Activated naive CD4-positive, alpha-beta T cell treated with anti-CD3 and anti-CD28 coated beads for 36 hours (primary cell): ENCODE data around the gene RAB9A. TPM values are rescaled to one million over a fixed set of nuclear protein-coding genes. Genes with fewer than 3 reads are reported as not detected.

Source experiments
- CTCF ChIA-PET: fragments of 350-600 bp; sonication (Branson Sonifier 250); formaldehyde crosslinking; loops from one replicate; lab custom pipeline; 2021; ENCODE audit warnings: antibody characterized with exemption; lab: Charles Lee
- DNase-seq: peaks from one replicate; pipeline ENCODE4 v3.0.0-alpha.2; 2020
- H3K27ac Mint-ChIP-seq: one replicate; pipeline ENCODE4 v1.8.0; 2021; ENCODE audit warnings: mild to moderate bottlenecking, mixed read lengths
- H3K27me3 Mint-ChIP-seq: one replicate; pipeline ENCODE4 v1.8.0; 2021; ENCODE audit warnings: low read depth, mixed read lengths
- H3K36me3 Mint-ChIP-seq: one replicate; pipeline ENCODE4 v1.8.0; 2021; ENCODE audit warnings: low read depth, mixed read lengths
- H3K4me1 Mint-ChIP-seq: one replicate; pipeline ENCODE4 v1.8.0; 2021; ENCODE audit warnings: low read depth, mixed read lengths
- H3K4me3 Mint-ChIP-seq: one replicate; pipeline ENCODE4 v1.8.0; 2021; ENCODE audit warnings: mild to moderate bottlenecking, moderate library complexity, mixed read lengths
- H3K9me3 Mint-ChIP-seq: one replicate; pipeline ENCODE4 v1.8.0; 2021; ENCODE audit warnings: mixed read lengths
- intact Hi-C: fragments of 100-400 bp; cut with micrococcal nuclease; formaldehyde crosslinking; loops from one replicate; pipeline ENCODE4 v1.15.1; 2023
- total RNA-seq, 2 experiments: library from RNA; stranded (reverse); gene quantifications; one replicate each; pipeline ENCODE4 v1.2.3, GENCODE V29; 2021

Gene RAB9A
- total RNA-seq, 2 experiments from 2014 or later = 22.8 to 23.3 TPM

GRCh38 chrX:13733506-13733905, 44.6 kb downstream of the RAB9A start:
- Mint-ChIP-seq H3K27me3 (no peaks in the 10 kb centered on the region), H3K4me3 (peak overlapping the region; percentile 95), H3K9me3 (peaks cover 2% of the 10 kb centered on the region), H3K36me3 (peaks cover 38% of the 10 kb centered on the region), H3K4me1 (peaks cover 47% of the 10 kb centered on the region), H3K27ac (peak overlapping the region; percentile 92)
- intact Hi-C loops = loop anchor here (2.0 to 10.0 kb wide), 2 partner anchors 15 to 1141 kb away; partner anchors contain the start of genes FANCB and MOSPD2
- DNase-seq = no peak
- CTCF ChIA-PET = interaction anchor here (0.8 to 1.1 kb wide), 2 partner anchors 12 to 36 kb away, joined by 3 to 5 read pairs; no protein-coding TSS in a partner anchor

GRCh38 chrX:13734278-13735172, 45.6 kb downstream of the RAB9A start, which contains the start of the genes OFD1 and TRAPPC2:
Gene OFD1, plus strand, starts transcription at chrX:13734748. Its CDS starts 324 bp downstream, at chrX:13735072.
Gene TRAPPC2, minus strand, starts transcription at chrX:13734620. Its CDS starts 14,657 bp downstream, at chrX:13719963.
- H3K27me3 Mint-ChIP-seq = no peaks in the 10 kb centered on the region
- intact Hi-C loops = loop anchor here (1.0 to 10.0 kb wide), 9 partner anchors 8 to 1601 kb away; partner anchors contain the start of genes FANCB, MOSPD2, PIGA and TCEANC
- H3K27ac Mint-ChIP-seq = peak within 1 kb of the TSS; percentile 92
- H3K4me3 Mint-ChIP-seq = peak within 1 kb of the TSS; percentile 95
- peaks cover 2% of the 10 kb centered on the region for H3K9me3 Mint-ChIP-seq
- DNase-seq = peak; percentile 92
- CTCF ChIA-PET = interaction anchor here (0.9 to 2.7 kb wide), 4 partner anchors 11 to 295 kb away, joined by 3 to 8 read pairs (median 4); partner anchors contain the start of gene GEMIN8
- peaks cover 29% of the 10 kb centered on the region for H3K36me3 Mint-ChIP-seq
- peaks cover 43% of the 10 kb centered on the region for H3K4me1 Mint-ChIP-seq

GRCh38 chrX:13741695-13742094, 52.8 kb downstream of the RAB9A start:
- intact Hi-C loops = loop anchor here (1.0 to 5.0 kb wide), 8 partner anchors 7 to 1417 kb away; partner anchors contain the start of genes OFD1, RAB9A, TCEANC and TRAPPC2

DNA sequence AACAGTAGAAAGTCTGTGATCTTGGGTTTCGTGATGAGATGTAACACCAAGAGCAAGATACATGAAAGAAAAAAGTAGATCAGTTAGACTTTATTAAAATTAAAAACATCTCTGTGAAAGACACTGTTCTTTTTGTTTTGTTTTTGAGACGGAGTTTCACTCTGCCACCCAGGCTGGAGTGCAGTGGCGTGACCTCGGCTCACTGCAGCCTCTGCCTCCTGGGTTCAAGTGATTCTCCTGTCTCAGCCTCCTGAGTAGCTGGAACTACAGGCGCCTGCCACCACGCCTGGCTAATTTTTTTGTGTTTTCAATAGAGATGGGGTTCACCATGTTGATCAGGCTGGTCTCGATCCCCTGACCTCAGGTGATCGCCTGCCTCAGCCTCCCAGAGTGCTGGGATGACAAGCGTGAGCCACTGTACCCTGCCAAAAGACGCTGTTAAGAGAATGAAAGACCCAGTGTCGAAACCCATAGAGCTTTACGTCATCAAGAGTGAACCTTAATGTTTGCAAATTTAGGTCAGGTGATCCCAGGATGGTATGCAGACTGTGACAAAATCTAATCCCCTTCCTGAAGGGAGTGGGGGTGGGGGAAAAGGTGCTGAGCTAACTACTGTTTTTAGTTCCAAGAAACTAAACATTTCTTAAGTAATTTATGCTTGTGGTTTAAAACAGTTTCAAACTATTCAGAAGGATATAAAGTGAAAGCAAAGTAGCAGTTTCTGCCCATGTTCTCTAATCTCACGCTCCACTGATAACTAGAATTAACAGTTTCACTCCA, 53.7 kb downstream of the RAB9A start:
- intact Hi-C loops = loop anchor here (1.0 to 5.0 kb wide), 11 partner anchors 8 to 1416 kb away; partner anchors contain the start of genes OFD1, RAB9A, TCEANC and TRAPPC2
- peak; percentile 75 for DNase-seq
- peak overlapping the region; percentile 85 for H3K27ac Mint-ChIP-seq
- peak overlapping the region; percentile 58 for H3K4me3 Mint-ChIP-seq
- no peaks in the 10 kb centered on the region for H3K27me3 Mint-ChIP-seq
- peaks cover 14% of the 10 kb centered on the region for H3K36me3 Mint-ChIP-seq
- CTCF ChIA-PET = no interaction called here
- H3K4me1 Mint-ChIP-seq = peaks cover 31% of the 10 kb centered on the region
- no peaks in the 10 kb centered on the region for H3K9me3 Mint-ChIP-seq

More at GRCh38 chrX:13741695-13742094, 52.8 kb downstream of the RAB9A start:
- Mint-ChIP-seq H3K27ac (peak overlapping the region; percentile 59), H3K9me3 (no peaks in the 10 kb centered on the region), H3K4me1 (peaks cover 32% of the 10 kb centered on the region), H3K36me3 (peaks cover 11% of the 10 kb centered on the region), H3K27me3 (no peaks in the 10 kb centered on the region), H3K4me3 (no peak overlapping the region)
- no peak for DNase-seq
- CTCF ChIA-PET = no interaction called here

- CTCF ChIA-PET = interaction anchor here (1.5 kb wide), 1 partner anchor 10 kb away, joined by 4 read pairs; no protein-coding TSS in a partner anchor
- no peaks in the 10 kb centered on the region for H3K9me3 Mint-ChIP-seq
- H3K4me1 Mint-ChIP-seq = peaks cover 27% of the 10 kb centered on the region
- no peak overlapping the region for H3K4me3 Mint-ChIP-seq
- peaks cover 19% of the 10 kb centered on the region for H3K36me3 Mint-ChIP-seq
- no peaks in the 10 kb centered on the region for H3K27me3 Mint-ChIP-seq
- intact Hi-C loops = loop anchor here (1.0 kb wide), 1 partner anchor 90 kb away; no protein-coding TSS in a partner anchor
- DNase-seq = peak; percentile 49
- H3K27ac Mint-ChIP-seq = no peak overlapping the region
Measured at GRCh38 chrX:13747836-13748235, 58.9 kb downstream of the RAB9A start.

- no peak overlapping the region for H3K4me3 Mint-ChIP-seq
- intact Hi-C loops = loop anchor here (1.0 kb wide), 1 partner anchor 90 kb away; no protein-coding TSS in a partner anchor
- H3K9me3 Mint-ChIP-seq = no peaks in the 10 kb centered on the region
- no peak for DNase-seq
- CTCF ChIA-PET = no interaction called here
- no peak overlapping the region for H3K27ac Mint-ChIP-seq
- no peaks in the 10 kb centered on the region for H3K27me3 Mint-ChIP-seq
- peaks cover 23% of the 10 kb centered on the region for H3K36me3 Mint-ChIP-seq
- peaks cover 27% of the 10 kb centered on the region for H3K4me1 Mint-ChIP-seq
Measured at GRCh38 chrX:13748486-13748885, 59.6 kb downstream of the RAB9A start.

- no peak for DNase-seq
- CTCF ChIA-PET = interaction anchor here (0.7 to 2.1 kb wide), 3 partner anchors 13 to 282 kb away, joined by 3 to 10 read pairs (median 7); no protein-coding TSS in a partner anchor
- H3K9me3 Mint-ChIP-seq = no peaks in the 10 kb centered on the region
- H3K27ac Mint-ChIP-seq = no peak overlapping the region
- peaks cover 23% of the 10 kb centered on the region for H3K36me3 Mint-ChIP-seq
- H3K4me1 Mint-ChIP-seq = peaks cover 28% of the 10 kb centered on the region
- no peaks in the 10 kb centered on the region for H3K27me3 Mint-ChIP-seq
- H3K4me3 Mint-ChIP-seq = no peak overlapping the region
- intact Hi-C loops = loop anchor here (1.0 to 5.0 kb wide), 3 partner anchors 147 to 282 kb away; no protein-coding TSS in a partner anchor
Measured at GRCh38 chrX:13750204-13750603, 61.3 kb downstream of the RAB9A start.

GRCh38 chrX:13750812-13751211, 61.9 kb downstream of the RAB9A start:
- peaks cover 30% of the 10 kb centered on the region for H3K4me1 Mint-ChIP-seq

GRCh38 chrX:13752141-13752540, 63.2 kb downstream of the RAB9A start:
- CTCF ChIA-PET = interaction anchor here (0.8 to 1.9 kb wide), 3 partner anchors 23 to 280 kb away, joined by 3 to 10 read pairs (median 3); no protein-coding TSS in a partner anchor
- intact Hi-C loops = loop anchor here (5.0 kb wide), 2 partner anchors 145 to 250 kb away; no protein-coding TSS in a partner anchor
- Mint-ChIP-seq H3K9me3 (no peaks in the 10 kb centered on the region), H3K27me3 (no peaks in the 10 kb centered on the region), H3K4me1 (peaks cover 30% of the 10 kb centered on the region), H3K27ac (no peak overlapping the region), H3K4me3 (no peak overlapping the region), H3K36me3 (peaks cover 19% of the 10 kb centered on the region)
- DNase-seq = no peak

More at GRCh38 chrX:13750812-13751211, 61.9 kb downstream of the RAB9A start:
- DNase-seq = no peak
- Mint-ChIP-seq H3K9me3 (no peaks in the 10 kb centered on the region), H3K27ac (no peak overlapping the region), H3K4me3 (no peak overlapping the region), H3K36me3 (peaks cover 23% of the 10 kb centered on the region), H3K27me3 (no peaks in the 10 kb centered on the region)
- CTCF ChIA-PET = interaction anchor here (0.6 to 2.1 kb wide), 4 partner anchors 12 to 284 kb away, joined by 3 to 10 read pairs (median 6); no protein-coding TSS in a partner anchor
- intact Hi-C loops = loop anchor here (1.0 to 5.0 kb wide), 3 partner anchors 146 to 281 kb away; no protein-coding TSS in a partner anchor

DNA sequence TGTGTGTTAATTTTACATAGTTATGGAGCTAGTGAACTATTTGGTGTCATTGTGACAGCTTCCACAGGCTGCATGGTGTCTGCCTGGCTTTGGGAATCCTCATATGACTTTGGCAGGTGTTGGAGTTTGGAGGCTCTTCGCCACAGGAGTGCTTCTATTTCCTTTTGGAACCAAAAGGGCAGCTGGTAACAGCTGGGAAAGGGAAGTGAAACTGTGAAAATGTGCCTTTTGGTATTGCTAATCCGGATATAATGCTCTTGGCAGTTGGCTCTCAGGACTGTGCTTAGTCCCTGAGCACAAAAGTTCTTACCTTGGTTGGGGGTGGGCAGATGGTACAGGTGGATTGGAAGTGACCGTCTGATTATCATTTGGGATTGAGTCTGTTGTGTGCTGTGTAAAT, 63.7 kb downstream of the RAB9A start:
- intact Hi-C loops = loop anchor here (5.0 kb wide), 2 partner anchors 145 to 250 kb away; no protein-coding TSS in a partner anchor
- CTCF ChIA-PET = interaction anchor here (1.6 to 1.9 kb wide), 2 partner anchors 23 to 279 kb away, joined by 3 to 10 read pairs; no protein-coding TSS in a partner anchor
- Mint-ChIP-seq H3K9me3 (no peaks in the 10 kb centered on the region), H3K36me3 (peaks cover 16% of the 10 kb centered on the region), H3K4me1 (peaks cover 26% of the 10 kb centered on the region), H3K27ac (no peak overlapping the region), H3K27me3 (no peaks in the 10 kb centered on the region), H3K4me3 (no peak overlapping the region)
- DNase-seq = no peak

- H3K27me3 Mint-ChIP-seq = no peaks in the 10 kb centered on the region
- H3K4me1 Mint-ChIP-seq = peaks cover 26% of the 10 kb centered on the region
- no peak overlapping the region for H3K27ac Mint-ChIP-seq
- DNase-seq = no peak
- no peak overlapping the region for H3K4me3 Mint-ChIP-seq
- intact Hi-C loops = loop anchor here (5.0 kb wide), 2 partner anchors 143 to 252 kb away; no protein-coding TSS in a partner anchor
- no peaks in the 10 kb centered on the region for H3K9me3 Mint-ChIP-seq
- CTCF ChIA-PET = no interaction called here
- peaks cover 17% of the 10 kb centered on the region for H3K36me3 Mint-ChIP-seq
Measured at GRCh38 chrX:13754765-13755164, 65.8 kb downstream of the RAB9A start.
